D721Med (cell line): ENCODE results near the gene AICDA.

ENCODE experiments used
- DNase-seq: peaks from one replicate; pipeline ENCODE4 v3.0.0; 2011; ENCODE audit warnings: low spot score; ENCODE audit not compliant: insufficient read length
- FAIRE-seq: peaks from 2 replicates; lab custom pipeline; 2011; peaks lifted over from hg19 to GRCh38; lab: Jason Lieb, UNC
- CTCF ChIP-seq: IDR thresholded peaks from 2 replicates; pipeline ENCODE4 v1.5.1; 2012; ENCODE audit warnings: mild to moderate bottlenecking, control low read depth; ENCODE audit not compliant: insufficient read depth; ENCODE audit errors: missing control alignments

AICDA gene

GRCh38 chr12:8612629-8613028 is at the start of gene AICDA:
AICDA (minus strand) TSS chr12:8612859; CDS start chr12:8612767, 92 bp downstream.
- TF ChIP-seq CTCF = no peak
- FAIRE-seq (no peak), DNase-seq (no peak)

- DNase-seq = no peak
- FAIRE-seq = no peak
- TF ChIP-seq CTCF = no peak
Observed at GRCh38 chr12:8661751-8662150, 49.1 kb upstream of the AICDA start.

GRCh38 chr12:8661016-8661415 is 48.4 kb upstream of the AICDA start:
- DNase-seq (no peak), FAIRE-seq (no peak)
- TF ChIP-seq CTCF = no peak

- DNase-seq (no peak), FAIRE-seq (no peak)
- TF ChIP-seq CTCF = no peak
Observed at GRCh38 chr12:8658346-8658745, 45.7 kb upstream of the AICDA start.

- DNase-seq (no peak), FAIRE-seq (no peak)
- TF ChIP-seq CTCF = no peak
Observed at GRCh38 chr12:8655421-8655820, 42.8 kb upstream of the AICDA start.

- no peak for DNase-seq
- no peak for FAIRE-seq
- TF ChIP-seq CTCF = no peak
Observed at GRCh38 chr12:8648576-8649205, 36.0 kb upstream of the AICDA start.

- no peak for TF ChIP-seq CTCF
- no peak for FAIRE-seq
- no peak for DNase-seq
Observed at GRCh38 chr12:8647968-8648367, 35.3 kb upstream of the AICDA start.
